ENCODE results near the gene SOX10. TPM values are rescaled to one million over a fixed set of nuclear protein-coding genes. Genes with fewer than 3 reads are reported as not detected.

The SOX10 gene
- total RNA-seq, 1 donor from 2014 or later: 5.1 TPM

GRCh38 chr22:37930270-37930951 is 53.9 kb downstream of the SOX10 start:
- DNase-seq (ENCODE audit: low spot score): no peak

DNA sequence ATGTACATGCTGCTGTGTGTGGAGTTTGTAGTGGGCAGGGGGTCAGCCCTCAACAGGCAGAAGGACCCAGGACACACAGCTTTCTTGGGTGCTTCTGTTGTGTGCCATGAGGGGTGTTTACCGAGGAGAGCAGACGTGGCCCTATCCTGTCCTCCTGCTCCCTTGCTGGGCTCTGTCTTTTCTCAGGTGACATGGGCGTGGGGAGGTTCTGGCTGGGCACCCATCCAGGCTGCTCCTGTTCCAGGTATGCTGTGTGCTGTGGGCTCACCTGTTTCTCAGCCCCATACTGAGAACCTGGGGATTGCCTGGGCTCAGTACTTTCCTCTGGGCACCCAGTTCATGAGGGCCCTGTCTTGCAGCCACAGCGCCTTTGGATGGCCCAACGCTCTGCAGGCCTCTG is 55.0 kb downstream of the SOX10 start:
- DNase-seq (ENCODE audit: low spot score): no peak

GRCh38 chr22:37927637-37927936 is 56.8 kb downstream of the SOX10 start:
- DNase-seq (ENCODE audit: low spot score): no peak

DNA sequence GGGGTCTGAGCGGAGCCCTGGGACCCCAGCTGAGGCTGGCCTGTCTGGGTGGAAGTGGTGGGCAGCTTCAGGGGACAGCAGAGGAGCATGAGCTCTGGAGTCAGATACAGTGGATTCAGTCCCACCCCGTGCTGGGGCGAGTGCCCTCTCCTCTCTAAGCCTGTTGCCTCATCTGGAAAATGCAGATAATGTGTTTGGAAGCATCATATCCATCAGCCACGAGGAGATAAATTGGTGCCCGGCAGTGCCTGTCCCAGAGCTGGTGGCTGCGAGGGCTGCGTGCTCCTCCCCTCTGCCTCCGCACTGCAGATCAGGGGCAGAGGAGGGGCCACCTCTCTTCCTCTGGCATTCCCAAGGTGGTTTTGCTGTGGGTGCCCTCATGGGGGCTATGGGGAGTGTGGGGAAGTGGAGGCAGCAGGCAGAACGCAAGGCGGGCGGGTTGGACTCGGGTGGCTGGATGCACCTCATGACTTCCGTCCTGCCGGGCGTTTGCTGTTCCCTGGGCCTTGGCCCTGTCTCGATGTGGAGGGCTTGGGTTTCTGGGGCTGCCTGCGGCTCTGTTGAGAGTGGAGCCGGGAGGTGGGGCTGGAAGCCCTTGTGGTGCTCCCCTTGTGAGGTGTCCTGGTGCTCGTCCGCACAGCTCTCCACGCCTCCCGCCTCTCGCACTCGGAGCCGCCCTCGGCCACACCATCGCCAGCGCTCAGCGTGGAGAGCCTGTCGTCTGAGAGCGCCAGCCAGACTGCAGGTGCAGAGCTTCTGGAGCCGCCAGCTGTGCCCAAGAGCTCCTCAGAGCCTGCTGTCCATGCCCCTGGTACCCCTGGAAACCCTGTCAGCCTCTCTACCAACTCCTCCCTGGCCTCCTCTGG is 57.4 kb downstream of the SOX10 start:
- no peak for DNase-seq (ENCODE audit: low spot score)

GRCh38 chr22:37926358-37926757 is 58.0 kb downstream of the SOX10 start:
- DNase-seq (ENCODE audit: low spot score): no peak

GRCh38 chr22:37925767-37926166 is 58.6 kb downstream of the SOX10 start:
- no peak for DNase-seq (ENCODE audit: low spot score)

DNA sequence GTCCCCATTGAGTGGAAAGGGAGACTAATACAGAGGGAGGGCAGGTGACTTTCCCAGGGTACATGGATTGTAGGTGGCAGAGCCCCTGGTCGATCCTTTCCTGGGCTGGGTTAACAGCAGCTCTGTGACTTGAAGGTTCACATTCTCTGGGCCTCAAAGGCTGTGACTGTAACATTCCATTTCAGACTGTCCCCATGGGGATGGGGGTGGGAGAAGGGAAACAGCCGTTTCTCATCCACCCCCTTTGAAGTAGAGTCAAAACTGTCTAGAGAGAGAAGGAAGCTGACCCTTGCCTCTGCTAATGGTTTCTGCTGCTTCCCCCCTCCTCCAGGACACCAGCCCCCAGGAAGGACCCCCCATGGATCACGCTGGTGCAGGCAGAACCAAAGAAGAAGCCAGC is 59.0 kb downstream of the SOX10 start:
- no peak for DNase-seq (ENCODE audit: low spot score)

DNA sequence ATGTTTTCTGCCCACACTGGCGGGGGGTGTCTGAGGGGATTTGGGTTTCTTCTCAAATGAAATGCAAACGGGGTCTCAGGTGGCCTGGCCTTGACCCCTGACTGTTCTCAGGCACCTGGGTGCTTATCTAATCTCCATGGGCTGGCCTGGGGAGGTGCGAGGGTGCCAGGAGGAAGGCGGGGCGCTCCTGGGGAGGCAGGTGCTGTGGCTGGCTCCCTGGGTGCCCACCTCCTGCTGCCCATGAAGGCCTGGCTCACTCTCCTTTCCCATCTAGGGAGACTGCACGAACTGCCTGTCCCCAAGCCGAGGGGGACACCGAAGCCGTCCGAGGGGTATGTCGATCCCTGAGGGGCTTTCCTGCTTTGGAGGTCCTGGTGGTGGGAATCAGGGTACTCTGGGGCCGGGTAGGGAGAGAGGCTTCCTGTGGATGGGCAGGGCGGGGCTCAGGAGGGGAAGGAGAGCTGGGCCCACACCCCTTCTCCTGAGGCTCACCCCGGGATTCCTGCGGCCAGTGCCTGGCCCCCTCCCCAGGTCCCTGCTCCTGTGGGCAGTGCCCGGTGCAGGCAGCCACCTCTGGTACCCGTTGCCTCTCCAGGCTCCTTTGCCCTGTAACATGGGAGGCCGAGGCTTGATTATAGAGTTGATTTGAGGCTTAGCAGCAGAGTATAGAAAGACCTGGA is 59.8 kb downstream of the SOX10 start:
- no peak for DNase-seq (ENCODE audit: low spot score)

GRCh38 chr22:37923927-37924326 is 60.4 kb downstream of the SOX10 start:
- DNase-seq (ENCODE audit: low spot score): no peak

Other genes starting within 250 kb of the SOX10 start
- 22.3 TPM for gene GCAT, start 176.6 kb downstream of the SOX10 start, total RNA-seq
- gene GALR3, start 161.2 kb downstream of the SOX10 start, total RNA-seq: 0.29 TPM
- 34.2 TPM for gene ANKRD54, start 140.2 kb downstream of the SOX10 start, total RNA-seq
- gene EIF3L, start 135.1 kb downstream of the SOX10 start, total RNA-seq: 383 TPM
- gene MICALL1, start 78.3 kb downstream of the SOX10 start, total RNA-seq: 55.1 TPM
- gene C22orf23, start 31.0 kb downstream of the SOX10 start, total RNA-seq: not detected
- gene POLR2F, start 30.9 kb downstream of the SOX10 start, total RNA-seq: 80.7 TPM
- gene PICK1, start 72.8 kb upstream of the SOX10 start, total RNA-seq: 49.0 TPM
- 0.35 TPM for gene SLC16A8, start 99.6 kb upstream of the SOX10 start, total RNA-seq
- gene BAIAP2L2, start 126.1 kb upstream of the SOX10 start, total RNA-seq: 216 TPM
- 260 TPM for gene PLA2G6, start 197.3 kb upstream of the SOX10 start, total RNA-seq
- 34.4 TPM for gene MAFF, start 217.4 kb upstream of the SOX10 start, total RNA-seq